Prostate gland (tissue), 2 donors: ENCODE results near the gene AP2B1.

Experiments used
- POLR2AphosphoS5 ChIP-seq: sonication (generic); formaldehyde crosslinking; IDR thresholded peaks from one replicate; pipeline ENCODE4 v1.6.1; 2017; ENCODE audit warnings: antibody characterized with exemption
- TF ChIP-seq, protein P1 (sequence below), 4 experiments: fragments of 200-600 bp in 2 of 4; fragments of 450-650 bp in 2 of 4; sonication (generic) in 2 of 4; IDR thresholded peaks; 1 replicate in 3 of 4; 2 replicates in 1 of 4; pipeline ENCODE4 v1.5.1; 2016 to 2019; ENCODE audit warnings: antibody characterized with exemption in 4 of 4, mild to moderate bottlenecking in 2 of 4, moderate library complexity in 2 of 4

DNA sequence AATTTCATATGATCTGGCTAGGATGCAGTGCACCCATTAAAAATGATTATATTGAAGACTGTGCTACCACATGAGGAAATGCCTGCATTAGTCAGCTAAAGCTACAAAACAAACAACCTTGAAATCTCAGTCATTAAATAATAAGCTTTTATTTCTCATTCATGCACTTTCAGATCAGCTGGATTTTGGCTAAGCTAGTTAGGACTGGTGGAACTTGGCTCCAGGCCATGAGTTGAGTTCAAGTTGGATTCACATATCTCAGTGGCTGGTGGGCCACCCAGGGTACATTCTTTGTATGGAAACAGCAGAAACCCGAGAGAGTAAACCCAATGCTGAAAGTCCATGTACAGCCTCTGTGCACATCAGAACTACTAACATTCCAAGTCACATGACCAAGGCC lies 43.3 kb upstream of the AP2B1 start:
- TF ChIP-seq, protein P1, sequence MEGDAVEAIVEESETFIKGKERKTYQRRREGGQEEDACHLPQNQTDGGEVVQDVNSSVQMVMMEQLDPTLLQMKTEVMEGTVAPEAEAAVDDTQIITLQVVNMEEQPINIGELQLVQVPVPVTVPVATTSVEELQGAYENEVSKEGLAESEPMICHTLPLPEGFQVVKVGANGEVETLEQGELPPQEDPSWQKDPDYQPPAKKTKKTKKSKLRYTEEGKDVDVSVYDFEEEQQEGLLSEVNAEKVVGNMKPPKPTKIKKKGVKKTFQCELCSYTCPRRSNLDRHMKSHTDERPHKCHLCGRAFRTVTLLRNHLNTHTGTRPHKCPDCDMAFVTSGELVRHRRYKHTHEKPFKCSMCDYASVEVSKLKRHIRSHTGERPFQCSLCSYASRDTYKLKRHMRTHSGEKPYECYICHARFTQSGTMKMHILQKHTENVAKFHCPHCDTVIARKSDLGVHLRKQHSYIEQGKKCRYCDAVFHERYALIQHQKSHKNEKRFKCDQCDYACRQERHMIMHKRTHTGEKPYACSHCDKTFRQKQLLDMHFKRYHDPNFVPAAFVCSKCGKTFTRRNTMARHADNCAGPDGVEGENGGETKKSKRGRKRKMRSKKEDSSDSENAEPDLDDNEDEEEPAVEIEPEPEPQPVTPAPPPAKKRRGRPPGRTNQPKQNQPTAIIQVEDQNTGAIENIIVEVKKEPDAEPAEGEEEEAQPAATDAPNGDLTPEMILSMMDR (IDR thresholded peaks at IDR 0.05) = no peak
- TF ChIP-seq POLR2AphosphoS5 = no peak
